Neural cell (in vitro differentiated cells): ENCODE results near the gene FYCO1.

Experiments
- EP300 ChIP-seq: fragments of 450-650 bp; conservative IDR thresholded peaks from 2 replicates; pipeline ENCODE4 v1.6.1; 2014; ENCODE audit warnings: antibody characterized with exemption, mild to moderate bottlenecking, moderate library complexity; ENCODE audit not compliant: poor library complexity, severe bottlenecking
- EZH2 ChIP-seq: fragments of 200-600, 300-800 bp; shearing (Covaris generic), sonication (generic); IDR thresholded peaks from 2 replicates; pipeline ENCODE4 v1.6.1; 2014; ENCODE audit warnings: antibody characterized with exemption, low read length, borderline replicate concordance, mild to moderate bottlenecking; ENCODE audit not compliant: insufficient read depth, poor library complexity, severe bottlenecking
- MXI1 ChIP-seq: fragments of 450-650 bp; conservative IDR thresholded peaks from 2 replicates; pipeline ENCODE4 v1.6.1; 2014; ENCODE audit warnings: antibody characterized with exemption, mild to moderate bottlenecking; ENCODE audit not compliant: poor library complexity, severe bottlenecking
- POLR2AphosphoS5 ChIP-seq: IDR thresholded peaks from 2 replicates; pipeline ENCODE4 v1.6.1; 2012
- RAD21 ChIP-seq: fragments of 450-650 bp; conservative IDR thresholded peaks from 2 replicates; pipeline ENCODE4 v1.6.1; 2014; ENCODE audit warnings: antibody characterized with exemption, mild to moderate bottlenecking, moderate library complexity
- REST ChIP-seq: IDR thresholded peaks from 2 replicates; pipeline ENCODE4 v1.6.1; 2012; ENCODE audit warnings: borderline replicate concordance
- SMC3 ChIP-seq: fragments of 450-650 bp; conservative IDR thresholded peaks from 2 replicates; pipeline ENCODE4 v1.6.1; 2014; ENCODE audit warnings: antibody characterized with exemption, mild to moderate bottlenecking, moderate library complexity; ENCODE audit not compliant: poor library complexity
- TF ChIP-seq, protein P1 (sequence below): fragments of 450-650 bp; IDR thresholded peaks from 2 replicates; pipeline ENCODE4 v1.5.1; 2014; ENCODE audit warnings: antibody characterized with exemption, mild to moderate bottlenecking, moderate library complexity; ENCODE audit not compliant: poor library complexity, severe bottlenecking

GRCh38 chr3:45905755-45906154 is 89.9 kb downstream of the FYCO1 start:
- TF ChIP-seq POLR2AphosphoS5 (no peak), REST (no peak), SMC3 (no peak), EP300 (no peak), RAD21 (no peak), EZH2 (no peak), MXI1 (no peak)
- TF ChIP-seq, protein P1, sequence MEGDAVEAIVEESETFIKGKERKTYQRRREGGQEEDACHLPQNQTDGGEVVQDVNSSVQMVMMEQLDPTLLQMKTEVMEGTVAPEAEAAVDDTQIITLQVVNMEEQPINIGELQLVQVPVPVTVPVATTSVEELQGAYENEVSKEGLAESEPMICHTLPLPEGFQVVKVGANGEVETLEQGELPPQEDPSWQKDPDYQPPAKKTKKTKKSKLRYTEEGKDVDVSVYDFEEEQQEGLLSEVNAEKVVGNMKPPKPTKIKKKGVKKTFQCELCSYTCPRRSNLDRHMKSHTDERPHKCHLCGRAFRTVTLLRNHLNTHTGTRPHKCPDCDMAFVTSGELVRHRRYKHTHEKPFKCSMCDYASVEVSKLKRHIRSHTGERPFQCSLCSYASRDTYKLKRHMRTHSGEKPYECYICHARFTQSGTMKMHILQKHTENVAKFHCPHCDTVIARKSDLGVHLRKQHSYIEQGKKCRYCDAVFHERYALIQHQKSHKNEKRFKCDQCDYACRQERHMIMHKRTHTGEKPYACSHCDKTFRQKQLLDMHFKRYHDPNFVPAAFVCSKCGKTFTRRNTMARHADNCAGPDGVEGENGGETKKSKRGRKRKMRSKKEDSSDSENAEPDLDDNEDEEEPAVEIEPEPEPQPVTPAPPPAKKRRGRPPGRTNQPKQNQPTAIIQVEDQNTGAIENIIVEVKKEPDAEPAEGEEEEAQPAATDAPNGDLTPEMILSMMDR, result no peak
